HCT116 (cell line): Measurements from ENCODE around the gene KPNA3. TPM values are rescaled to one million over a fixed set of nuclear protein-coding genes. Genes with fewer than 3 reads are reported as not detected.

Source experiments
- ATAC-seq: fragments of 200-7000 bp; cut with Tn5 transposase; 2 replicates; pipeline ENCODE4 v1.9.1; 2020; ENCODE audit warnings: mild to moderate bottlenecking, moderate library complexity
- BruUV-seq: library from RNA; stranded (reverse); fragments of 400-500 nt; replicated peaks from 2 replicates; lab custom pipeline; 2021; lab: Mats Ljungman, UMichigan
- CTCF ChIA-PET: fragments of 300-600 bp; sonication (Branson Sonifier 250); formaldehyde crosslinking; loops from one replicate; lab custom pipeline; 2021; ENCODE audit warnings: antibody characterized with exemption; lab: Charles Lee
- POLR2A ChIA-PET: fragments of 300-600, 350-600 bp; sonication (Branson Sonifier 250); formaldehyde crosslinking; loops from one replicate; lab custom pipeline; 2021; ENCODE audit warnings: antibody characterized with exemption; lab: Charles Lee
- RAD21 ChIA-PET, 2 experiments: fragments of 300-600 bp; sonication (Branson Sonifier 250); formaldehyde crosslinking; loops; one replicate each; lab custom pipeline; 2023; ENCODE audit warnings: low total read pairs in 2 of 2; ENCODE audit not compliant: uncharacterized antibody in 2 of 2, unreplicated experiment in 2 of 2, low non-redundant PET in 1 of 2; lab: Charles Lee
- DNase-seq: peaks from one replicate; pipeline ENCODE4 v3.0.0-alpha.2; 2010; ENCODE audit warnings: low read depth, low spot score
- H2AFZ ChIP-seq: fragments of 200-600 bp; shearing (Covaris generic), sonication (generic); 2 replicates; pipeline ENCODE4 v1.6.1; 2017; ENCODE audit warnings: low read depth, mixed run types, mixed read lengths, antibody characterized with exemption, low read length; ENCODE audit not compliant: poor library complexity, severe bottlenecking
- H3K27ac ChIP-seq: 2 replicates; pipeline ENCODE4 v1.5.1; 2012; ENCODE audit warnings: low read depth, low read length
- H3K27me3 ChIP-seq: fragments of 200-600 bp; sonication (generic); 2 replicates; pipeline ENCODE4 v1.6.1; 2016; ENCODE audit warnings: mixed run types, low read length, mixed read lengths; ENCODE audit not compliant: insufficient read depth
- H3K36me3 ChIP-seq, 2 experiments: fragments of 200-500 bp in 1 of 2; fragments of 200-600 bp in 1 of 2; sonication (Bioruptor generic) in 1 of 2; sonication (generic) in 1 of 2; 2 replicates each; pipeline versions ENCODE4 v1.5.1 to v1.6.1; 2014 to 2016; ENCODE audit warnings: low read length in 2 of 2, inconsistent platforms in 1 of 2, mixed read lengths in 1 of 2, mixed run types in 1 of 2; ENCODE audit not compliant: insufficient read depth in 2 of 2, control insufficient read depth in 1 of 2
- H3K4me1 ChIP-seq, 2 experiments: fragments of 200-600 bp in 1 of 2; sonication (generic) in 1 of 2; 2 replicates each; pipeline versions ENCODE4 v1.5.1 to v1.6.1; 2012 to 2017; ENCODE audit warnings: low read length in 2 of 2, inconsistent platforms in 1 of 2, mild to moderate bottlenecking in 1 of 2, mixed read lengths in 1 of 2, mixed run types in 1 of 2, moderate library complexity in 1 of 2; ENCODE audit not compliant: insufficient read depth in 2 of 2, control insufficient read depth in 1 of 2
- H3K4me2 ChIP-seq: fragments of 200-600 bp; sonication (generic); 2 replicates; pipeline ENCODE4 v1.6.1; 2017; ENCODE audit warnings: mixed run types, low read length, mixed read lengths
- H3K4me3 ChIP-seq, 2 experiments: fragments of 200-600 bp in 1 of 2; sonication (generic) in 1 of 2; replicated peaks in 1 of 2; 2 replicates each; pipeline ENCODE4 v1.5.1; 2011 to 2016; ENCODE audit warnings: low read length in 2 of 2, control low read depth in 1 of 2, low read depth in 1 of 2, mild to moderate bottlenecking in 1 of 2, mixed read lengths in 1 of 2, mixed run types in 1 of 2
- H3K79me2 ChIP-seq: fragments of 200-600 bp; sonication (generic); 2 replicates; pipeline ENCODE4 v1.6.1; 2017; ENCODE audit warnings: mild to moderate bottlenecking, mixed run types, low read length, moderate library complexity, mixed read lengths; ENCODE audit not compliant: insufficient read depth
- H3K9ac ChIP-seq: fragments of 200-600 bp; sonication (generic); 2 replicates; pipeline ENCODE4 v1.6.1; 2016; ENCODE audit warnings: low read length, mixed read lengths
- H3K9me2 ChIP-seq: fragments of 200-600 bp; sonication (generic), shearing (Covaris generic); 2 replicates; pipeline ENCODE4 v1.6.1; 2017; ENCODE audit warnings: mixed run types, mild to moderate bottlenecking, moderate library complexity; ENCODE audit not compliant: insufficient read depth
- H3K9me3 ChIP-seq, 2 experiments: fragments of 200-500 bp in 1 of 2; fragments of 200-600 bp in 1 of 2; sonication (Bioruptor generic) in 1 of 2; sonication (generic) in 1 of 2; 2 replicates each; pipeline ENCODE4 v1.6.1; 2014 to 2017; ENCODE audit warnings: low read length in 2 of 2, mixed read lengths in 2 of 2, inconsistent platforms in 1 of 2, low read depth in 1 of 2, mild to moderate bottlenecking in 1 of 2, mixed run types in 1 of 2, moderate library complexity in 1 of 2; ENCODE audit not compliant: control insufficient read depth in 1 of 2, insufficient read depth in 1 of 2
- H4K20me1 ChIP-seq: fragments of 200-600 bp; sonication (generic), shearing (Covaris generic); 2 replicates; pipeline ENCODE4 v1.6.1; 2017; ENCODE audit warnings: mixed run types, mild to moderate bottlenecking, moderate library complexity; ENCODE audit not compliant: insufficient read depth
- ATF3 ChIP-seq: IDR thresholded peaks from 2 replicates; pipeline ENCODE4 v1.6.1; 2012
- CBX3 ChIP-seq: IDR thresholded peaks from 2 replicates; pipeline ENCODE4 v1.6.1; 2012; ENCODE audit warnings: low read depth
- EGR1 ChIP-seq: IDR thresholded peaks from 2 replicates; pipeline ENCODE4 v1.6.1; 2012; ENCODE audit warnings: low read depth
- ELF1 ChIP-seq: IDR thresholded peaks from 2 replicates; pipeline ENCODE4 v1.6.1; 2012; ENCODE audit warnings: low read depth, borderline replicate concordance
- EZH2 ChIP-seq: fragments of 200-600 bp; sonication (generic); IDR thresholded peaks from 2 replicates; pipeline ENCODE4 v1.6.1; 2017; ENCODE audit warnings: antibody characterized with exemption, mixed run types
- EZH2phosphoT487 ChIP-seq: fragments of 200-600 bp; IDR thresholded peaks from 2 replicates; pipeline ENCODE4 v1.6.1; 2018; ENCODE audit warnings: antibody characterized with exemption, borderline replicate concordance
- FOSL1 ChIP-seq: IDR thresholded peaks from 2 replicates; pipeline ENCODE4 v1.6.1; 2012; ENCODE audit warnings: low read depth
- JUND ChIP-seq: IDR thresholded peaks from 2 replicates; pipeline ENCODE4 v1.6.1; 2012
- POLR2AphosphoS5 ChIP-seq: IDR thresholded peaks from 2 replicates; pipeline ENCODE4 v1.6.1; 2011; ENCODE audit warnings: mild to moderate bottlenecking, low read depth, low read length, moderate library complexity
- RAD21 ChIP-seq: IDR thresholded peaks from 2 replicates; pipeline ENCODE4 v1.6.1; 2012; ENCODE audit warnings: low read depth, mild to moderate bottlenecking
- SRF ChIP-seq: IDR thresholded peaks from 2 replicates; pipeline ENCODE4 v1.6.1; 2012; ENCODE audit warnings: low read depth
- TCF7L2 ChIP-seq: IDR thresholded peaks from 2 replicates; pipeline ENCODE4 v1.7.0; 2011; ENCODE audit warnings: borderline replicate concordance, inconsistent platforms; ENCODE audit not compliant: insufficient read depth, insufficient read length; ENCODE audit errors: extremely low read depth
- YY1 ChIP-seq: IDR thresholded peaks from 2 replicates; pipeline ENCODE4 v1.6.1; 2011; ENCODE audit warnings: low read length, low read depth, moderate library complexity, mild to moderate bottlenecking; ENCODE audit not compliant: insufficient replicate concordance; ENCODE audit errors: extremely low read depth
- ZNF274 ChIP-seq: fragments of 200-500 bp; sonication (Bioruptor generic); IDR thresholded peaks from 2 replicates; pipeline ENCODE4 v1.6.1; 2014; ENCODE audit warnings: mild to moderate bottlenecking, low read depth, low read length, inconsistent platforms
- intact Hi-C: fragments of 100-400 bp; cut with micrococcal nuclease; formaldehyde crosslinking; loops from 2 replicates; pipeline ENCODE4 v1.10.0; 2022
- total RNA-seq: library from RNA; stranded (reverse); gene quantifications from one replicate; pipeline ENCODE4 v1.2.1, GENCODE V29; 2021; ENCODE audit not compliant: unreplicated experiment
- TF ChIP-seq, protein P1 (sequence below): IDR thresholded peaks from 2 replicates; pipeline ENCODE4 v1.6.1; 2011; ENCODE audit warnings: mild to moderate bottlenecking, low read length, moderate library complexity; ENCODE audit not compliant: insufficient replicate concordance; ENCODE audit errors: extremely low read depth
- TF ChIP-seq, protein P2 (sequence below), 3 experiments: fragments of 200-600 bp in 1 of 3; sonication (generic) in 1 of 3; IDR thresholded peaks in 2 of 3; conservative IDR thresholded peaks in 1 of 3; 2 replicates each; pipeline ENCODE4 v1.5.1; 2012 to 2017; ENCODE audit warnings: low read depth in 2 of 3, low read length in 2 of 3, antibody characterized with exemption in 1 of 3, borderline replicate concordance in 1 of 3, control low read depth in 1 of 3, mild to moderate bottlenecking in 1 of 3, mixed read lengths in 1 of 3, mixed run types in 1 of 3, moderate library complexity in 1 of 3; ENCODE audit not compliant: insufficient read depth in 1 of 3

Gene KPNA3
- total RNA-seq, 1 experiment from 2014 or later = 45.0 TPM

DNA sequence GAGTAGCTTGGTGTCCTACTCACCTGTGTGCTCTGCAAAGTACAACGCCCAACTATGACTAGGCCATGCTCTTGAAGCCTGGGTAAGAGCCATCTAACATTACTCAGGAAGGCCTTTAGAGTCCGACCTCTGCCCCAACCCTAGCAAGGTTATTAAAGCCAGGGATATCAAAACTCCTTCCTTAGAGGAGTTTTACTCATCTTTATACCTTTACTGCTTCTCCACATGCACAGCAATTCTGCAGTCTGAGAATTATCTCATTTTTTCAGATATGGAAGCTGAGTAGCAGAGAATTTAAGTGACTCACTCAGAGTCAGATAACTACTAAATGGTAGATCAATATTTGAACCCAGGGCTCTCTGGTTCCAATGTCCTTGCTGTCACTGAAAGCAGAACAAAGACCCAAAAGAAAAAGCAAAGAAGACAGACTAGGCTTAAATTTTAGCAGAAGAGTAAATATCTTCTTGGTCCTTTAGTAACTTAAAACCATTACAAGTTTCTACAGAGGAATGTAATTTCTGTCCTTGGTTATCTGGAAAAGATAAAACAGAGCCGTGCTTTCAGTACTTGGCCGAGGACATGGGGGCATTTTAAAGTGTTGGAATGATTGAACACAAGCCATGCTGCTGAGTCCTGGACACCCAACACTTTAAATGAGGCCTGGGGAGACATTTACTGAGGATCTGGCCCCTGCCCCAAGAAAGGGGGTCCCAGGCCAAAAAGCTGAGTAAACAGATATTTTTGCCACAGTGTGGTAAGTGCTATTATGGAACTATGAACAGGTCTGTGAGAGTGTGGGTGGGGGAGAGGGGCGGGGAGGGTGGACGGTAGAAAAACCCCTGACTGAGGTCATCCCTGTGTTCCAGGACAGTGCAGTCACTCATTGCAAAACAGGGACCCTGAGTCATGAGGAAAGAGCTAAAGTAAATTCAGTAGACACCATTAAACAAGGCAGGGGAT lies 18.4 kb upstream of the KPNA3 start:
- CTCF ChIA-PET = no interaction called here

More for the DNA sequence above, 18.4 kb upstream of the KPNA3 start:
- Histone ChIP-seq H3K9ac (no peak overlapping the region), H3K4me3 (no peak overlapping the region), H3K9me3 (no peaks in the 10 kb centered on the region), H3K27me3 (peaks cover 4% of the 10 kb centered on the region; the same call in 1 of the 2 replicates), H3K9me2 (no peaks in the 10 kb centered on the region), H3K79me2 (no peaks in the 10 kb centered on the region), H3K4me2 (no peak overlapping the region), H4K20me1 (no peaks in the 10 kb centered on the region), H3K36me3 (no peaks in the 10 kb centered on the region), H3K4me1 (no peaks in the 10 kb centered on the region), H3K27ac (no peak overlapping the region), H2AFZ (no peak overlapping the region)
- intact Hi-C loops = no loop called here
- DNase-seq (no peak), ATAC-seq (no peak)
- BruUV-seq = no TSS peak
- ChIA-PET POLR2A (interaction anchor here (0.9 kb wide), 1 partner anchor 18 kb away, joined by 3 read pairs; the partner anchor contains the start of gene KPNA3), RAD21 (no interaction called here)
- TF ChIP-seq EZH2phosphoT487 = no peak
- TF ChIP-seq ZNF274 = no peak
- TF ChIP-seq, protein P1, sequence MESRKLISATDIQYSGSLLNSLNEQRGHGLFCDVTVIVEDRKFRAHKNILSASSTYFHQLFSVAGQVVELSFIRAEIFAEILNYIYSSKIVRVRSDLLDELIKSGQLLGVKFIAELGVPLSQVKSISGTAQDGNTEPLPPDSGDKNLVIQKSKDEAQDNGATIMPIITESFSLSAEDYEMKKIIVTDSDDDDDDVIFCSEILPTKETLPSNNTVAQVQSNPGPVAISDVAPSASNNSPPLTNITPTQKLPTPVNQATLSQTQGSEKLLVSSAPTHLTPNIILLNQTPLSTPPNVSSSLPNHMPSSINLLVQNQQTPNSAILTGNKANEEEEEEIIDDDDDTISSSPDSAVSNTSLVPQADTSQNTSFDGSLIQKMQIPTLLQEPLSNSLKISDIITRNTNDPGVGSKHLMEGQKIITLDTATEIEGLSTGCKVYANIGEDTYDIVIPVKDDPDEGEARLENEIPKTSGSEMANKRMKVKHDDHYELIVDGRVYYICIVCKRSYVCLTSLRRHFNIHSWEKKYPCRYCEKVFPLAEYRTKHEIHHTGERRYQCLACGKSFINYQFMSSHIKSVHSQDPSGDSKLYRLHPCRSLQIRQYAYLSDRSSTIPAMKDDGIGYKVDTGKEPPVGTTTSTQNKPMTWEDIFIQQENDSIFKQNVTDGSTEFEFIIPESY = no peak
- TF ChIP-seq SRF = no peak
- TF ChIP-seq, protein P2, sequence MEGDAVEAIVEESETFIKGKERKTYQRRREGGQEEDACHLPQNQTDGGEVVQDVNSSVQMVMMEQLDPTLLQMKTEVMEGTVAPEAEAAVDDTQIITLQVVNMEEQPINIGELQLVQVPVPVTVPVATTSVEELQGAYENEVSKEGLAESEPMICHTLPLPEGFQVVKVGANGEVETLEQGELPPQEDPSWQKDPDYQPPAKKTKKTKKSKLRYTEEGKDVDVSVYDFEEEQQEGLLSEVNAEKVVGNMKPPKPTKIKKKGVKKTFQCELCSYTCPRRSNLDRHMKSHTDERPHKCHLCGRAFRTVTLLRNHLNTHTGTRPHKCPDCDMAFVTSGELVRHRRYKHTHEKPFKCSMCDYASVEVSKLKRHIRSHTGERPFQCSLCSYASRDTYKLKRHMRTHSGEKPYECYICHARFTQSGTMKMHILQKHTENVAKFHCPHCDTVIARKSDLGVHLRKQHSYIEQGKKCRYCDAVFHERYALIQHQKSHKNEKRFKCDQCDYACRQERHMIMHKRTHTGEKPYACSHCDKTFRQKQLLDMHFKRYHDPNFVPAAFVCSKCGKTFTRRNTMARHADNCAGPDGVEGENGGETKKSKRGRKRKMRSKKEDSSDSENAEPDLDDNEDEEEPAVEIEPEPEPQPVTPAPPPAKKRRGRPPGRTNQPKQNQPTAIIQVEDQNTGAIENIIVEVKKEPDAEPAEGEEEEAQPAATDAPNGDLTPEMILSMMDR (IDR thresholded peaks at IDR 0.05 in 2 of 3, conservative IDR thresholded peaks at IDR 0.05 in 1 of 3; ENCODE audit: borderline replicate concordance in 1 of 3, insufficient read depth in 1 of 3, low read depth in 2 of 3, low read length in 2 of 3) = no peak
- TF ChIP-seq EZH2 = no peak
- no peak for TF ChIP-seq EGR1
- TF ChIP-seq JUND = no peak
- no peak for TF ChIP-seq YY1
- TF ChIP-seq FOSL1 = no peak
- no peak for TF ChIP-seq ATF3
- no peak for TF ChIP-seq TCF7L2
- no peak for TF ChIP-seq ELF1
- no peak for TF ChIP-seq RAD21
- TF ChIP-seq CBX3 = no peak
- TF ChIP-seq POLR2AphosphoS5 = no peak
